CD8-positive, alpha-beta memory T cell (primary cell): Measurements from ENCODE around the gene TMEM43. TPM values are rescaled to one million over a fixed set of nuclear protein-coding genes. Genes with fewer than 3 reads are reported as not detected.

ENCODE experiments used
- CTCF ChIA-PET: fragments of 350-600 bp; sonication (Branson Sonifier 250); formaldehyde crosslinking; loops from one replicate; lab custom pipeline; 2021; ENCODE audit warnings: antibody characterized with exemption; lab: Charles Lee
- POLR2A ChIA-PET: fragments of 350-600 bp; sonication (Branson Sonifier 250); formaldehyde crosslinking; loops from one replicate; lab custom pipeline; 2021; ENCODE audit warnings: antibody characterized with exemption; lab: Charles Lee
- DNase-seq, 5 donors: peaks; one replicate each; pipeline versions ENCODE4 v3.0.0 to v3.0.0-alpha.2; 2020 to 2022; ENCODE audit warnings: mixed read lengths in 1 of 5
- H3K27ac ChIP-seq: one replicate; pipeline ENCODE4 v1.7.0; 2013; ENCODE audit warnings: low read depth, mild to moderate bottlenecking, low read length, moderate library complexity
- H3K27me3 ChIP-seq: 2 replicates; pipeline ENCODE4 v1.7.0; 2013; ENCODE audit warnings: low read length, mild to moderate bottlenecking; ENCODE audit not compliant: insufficient read depth, poor library complexity, severe bottlenecking
- H3K36me3 ChIP-seq: 2 replicates; pipeline ENCODE4 v1.7.0; 2013; ENCODE audit warnings: mild to moderate bottlenecking, low read length, moderate library complexity; ENCODE audit not compliant: insufficient read depth
- H3K4me1 ChIP-seq: 2 replicates; pipeline ENCODE4 v1.7.0; 2013; ENCODE audit warnings: mild to moderate bottlenecking, low read length, moderate library complexity; ENCODE audit not compliant: insufficient read depth
- H3K4me3 ChIP-seq: 2 replicates; pipeline ENCODE4 v1.7.0; 2013; ENCODE audit warnings: mild to moderate bottlenecking, low read length
- H3K9me3 ChIP-seq: 2 replicates; pipeline ENCODE4 v1.7.0; 2013; ENCODE audit warnings: mild to moderate bottlenecking, low read length
- H3K27ac Mint-ChIP-seq, 8 donors: one replicate each; pipeline ENCODE4 v1.8.0; 2020 to 2021; ENCODE audit warnings: mixed read lengths in 8 of 8, mild to moderate bottlenecking in 6 of 8, inconsistent platforms in 3 of 8, moderate library complexity in 3 of 8
- H3K27me3 Mint-ChIP-seq, 2 donors: one replicate each; pipeline ENCODE4 v1.8.0; 2020 to 2021; ENCODE audit warnings: mixed read lengths in 2 of 2, mild to moderate bottlenecking in 1 of 2, moderate library complexity in 1 of 2
- H3K36me3 Mint-ChIP-seq, 3 donors: one replicate each; pipeline ENCODE4 v1.8.0; 2020 to 2021; ENCODE audit warnings: mixed read lengths in 3 of 3, inconsistent platforms in 1 of 3, mild to moderate bottlenecking in 1 of 3
- H3K4me1 Mint-ChIP-seq, 3 donors: one replicate each; pipeline ENCODE4 v1.8.0; 2020 to 2021; ENCODE audit warnings: mixed read lengths in 3 of 3, inconsistent platforms in 1 of 3, mild to moderate bottlenecking in 1 of 3
- H3K4me3 Mint-ChIP-seq, 7 donors: one replicate each; pipeline ENCODE4 v1.8.0; 2020 to 2021; ENCODE audit warnings: mixed read lengths in 7 of 7, mild to moderate bottlenecking in 6 of 7, moderate library complexity in 4 of 7, inconsistent platforms in 2 of 7
- H3K9me3 Mint-ChIP-seq, 5 donors: one replicate each; pipeline ENCODE4 v1.8.0; 2020 to 2022; ENCODE audit warnings: mixed read lengths in 5 of 5, mild to moderate bottlenecking in 3 of 5, moderate library complexity in 2 of 5, inconsistent platforms in 1 of 5
- polyA plus RNA-seq: library from polyadenylated mRNA; unstranded; fragments of 300-500 nt; fragmentation: Illumina TruSeq; gene quantifications from one replicate; pipeline ENCODE4 v1.2.3, GENCODE V29; 2021
- total RNA-seq, 2 experiments: library from RNA; stranded (reverse); gene quantifications; one replicate each; pipeline ENCODE4 v1.2.3, GENCODE V29; 2021

The TMEM43 gene
- total and polyA plus RNA-seq, 3 experiments from 2014 or later = 48.8 to 75.3 (median 49.4) TPM

DNA sequence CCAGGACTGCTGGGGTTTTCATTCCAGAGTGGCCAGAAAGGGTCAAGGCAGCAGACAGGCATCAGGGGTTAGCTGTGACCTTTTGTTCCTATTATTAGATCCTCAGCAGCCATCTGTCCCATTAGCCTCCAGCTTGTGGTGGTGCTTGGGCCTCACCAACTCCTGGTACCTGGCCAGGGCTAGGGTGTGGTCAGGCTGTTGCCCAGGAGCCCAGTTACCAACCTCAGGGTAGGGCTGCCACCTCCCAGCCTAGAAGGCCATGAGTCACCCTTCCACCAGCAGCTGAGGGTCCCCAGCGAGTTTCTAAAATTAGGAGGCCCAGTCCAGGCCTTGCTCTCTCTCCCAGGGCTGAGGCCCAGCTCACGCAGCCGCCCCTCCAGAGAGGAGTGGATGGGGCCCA is 12.2 kb downstream of the TMEM43 start:
- Histone ChIP-seq H3K36me3 (peaks cover 35% of the 10 kb centered on the region), H3K9me3 (no peaks in the 10 kb centered on the region), H3K27me3 (no peaks in the 10 kb centered on the region), H3K27ac (no peak overlapping the region), H3K4me3 (no peak overlapping the region), H3K4me1 (peaks cover 19% of the 10 kb centered on the region)
- peak overlapping the region in 3 of 8 donors; percentile 33 to 81 (median 54) for H3K27ac Mint-ChIP-seq
- POLR2A ChIA-PET = no interaction called here
- no peak overlapping the region for H3K4me3 Mint-ChIP-seq
- peaks cover 0 to 91% (median 9%) of the 10 kb centered on the region in 3 donors for H3K36me3 Mint-ChIP-seq
- CTCF ChIA-PET = interaction anchor here (1.8 kb wide), 1 partner anchor 11 kb away, joined by 4 read pairs; no protein-coding TSS in a partner anchor
- peaks cover 0 to 2% of the 10 kb centered on the region in 2 donors for H3K27me3 Mint-ChIP-seq
- peak in 1 of 5 donors; percentile 15 for DNase-seq
- no peaks in the 10 kb centered on the region for H3K9me3 Mint-ChIP-seq
- peaks cover 18 to 22% (median 18%) of the 10 kb centered on the region in 3 donors for H3K4me1 Mint-ChIP-seq

DNA sequence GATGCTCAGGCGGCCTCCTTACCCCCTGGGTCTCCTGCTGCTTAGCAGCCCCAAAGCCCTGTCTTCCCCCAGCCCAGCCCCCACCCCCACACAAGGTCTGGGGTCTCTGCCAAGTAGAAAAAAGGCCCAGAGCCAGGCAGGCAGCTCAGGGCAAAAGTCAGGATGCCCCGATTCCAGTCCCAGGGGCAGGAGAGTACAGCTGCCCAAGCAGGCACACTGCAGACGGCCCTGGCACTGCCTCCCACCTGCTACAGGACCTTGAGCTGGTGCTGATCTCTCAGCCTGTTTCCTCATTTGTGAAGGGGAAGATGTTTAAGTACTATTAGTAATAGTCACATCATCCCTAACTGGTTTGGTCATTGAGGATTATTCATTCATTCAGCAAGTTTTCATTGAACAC is 12.6 kb downstream of the TMEM43 start:
- Histone ChIP-seq H3K9me3 (no peaks in the 10 kb centered on the region), H3K36me3 (peaks cover 31% of the 10 kb centered on the region), H3K4me1 (peaks cover 23% of the 10 kb centered on the region), H3K27me3 (no peaks in the 10 kb centered on the region), H3K4me3 (no peak overlapping the region), H3K27ac (no peak overlapping the region)
- no peak overlapping the region for H3K4me3 Mint-ChIP-seq
- CTCF ChIA-PET = interaction anchor here (1.6 to 1.8 kb wide), 2 partner anchors 12 to 241 kb away, joined by 4 read pairs; no protein-coding TSS in a partner anchor
- H3K36me3 Mint-ChIP-seq = peaks cover 0 to 91% (median 12%) of the 10 kb centered on the region in 3 donors
- peak in 1 of 5 donors; percentile 14 for DNase-seq
- POLR2A ChIA-PET = no interaction called here
- peaks cover 22 to 27% (median 22%) of the 10 kb centered on the region in 3 donors for H3K4me1 Mint-ChIP-seq
- no peaks in the 10 kb centered on the region for H3K9me3 Mint-ChIP-seq
- peak overlapping the region in 4 of 8 donors; percentile 12 to 84 (median 60) for H3K27ac Mint-ChIP-seq
- peaks cover 0 to 2% of the 10 kb centered on the region in 2 donors for H3K27me3 Mint-ChIP-seq

DNA sequence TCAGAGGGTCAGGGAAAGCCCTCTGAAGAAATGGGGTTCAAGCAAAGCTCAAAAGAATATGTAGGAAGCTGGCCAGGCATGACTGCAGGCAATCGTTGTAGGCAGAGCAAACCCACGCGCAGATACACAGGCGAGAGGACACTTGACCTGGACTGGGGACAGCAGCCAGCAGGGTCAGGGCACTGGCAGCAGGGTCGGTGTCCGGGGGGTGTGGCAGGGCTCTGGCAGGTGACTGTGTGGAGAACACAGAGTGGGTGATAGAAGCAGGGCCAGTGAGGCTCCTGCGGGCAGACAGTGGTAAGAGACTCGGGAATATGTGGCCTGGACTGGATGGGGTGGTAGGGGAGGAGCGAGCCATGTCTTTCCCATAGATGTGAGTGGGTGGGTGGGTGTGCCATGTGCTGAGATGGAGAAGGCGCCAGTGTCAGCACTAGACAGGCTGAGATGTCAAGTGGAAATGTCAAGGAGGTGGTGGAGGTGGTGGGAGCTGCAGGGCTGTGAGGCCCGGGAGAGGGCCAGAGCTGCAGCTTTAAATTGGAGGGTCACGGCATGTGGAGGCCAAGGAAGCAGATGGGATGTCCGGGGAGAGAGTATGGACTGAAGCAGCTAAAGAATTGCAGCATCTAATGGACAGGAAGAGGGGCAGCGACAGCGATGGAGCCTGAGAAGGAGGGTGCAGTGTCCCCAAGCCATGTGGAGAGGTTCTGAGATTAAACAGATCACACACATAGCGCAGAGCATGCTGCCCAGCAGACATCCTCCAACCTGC is 13.4 kb downstream of the TMEM43 start:
- Mint-ChIP-seq H3K4me3 (no peak overlapping the region), H3K9me3 (no peaks in the 10 kb centered on the region), H3K4me1 (peaks cover 30 to 35% (median 31%) of the 10 kb centered on the region in 3 donors), H3K27me3 (peaks cover 0 to 2% of the 10 kb centered on the region in 2 donors), H3K27ac (peak overlapping the region; percentile 25 to 96 (median 70)), H3K36me3 (peaks cover 0 to 85% (median 12%) of the 10 kb centered on the region in 3 donors)
- H3K27ac ChIP-seq = no peak overlapping the region
- H3K9me3 ChIP-seq = no peaks in the 10 kb centered on the region
- CTCF ChIA-PET = interaction anchor here (1.6 to 1.8 kb wide), 2 partner anchors 13 to 242 kb away, joined by 4 read pairs; no protein-coding TSS in a partner anchor
- no peak overlapping the region for H3K4me3 ChIP-seq
- POLR2A ChIA-PET = interaction anchor here (1.3 kb wide), 1 partner anchor 14 kb away, joined by 3 read pairs; the partner anchor contains the start of genes CHCHD4 and TMEM43
- peaks cover 22% of the 10 kb centered on the region for H3K36me3 ChIP-seq
- H3K4me1 ChIP-seq = peaks cover 31% of the 10 kb centered on the region
- peak in 1 of 5 donors; percentile 31 for DNase-seq
- H3K27me3 ChIP-seq = no peaks in the 10 kb centered on the region

DNA sequence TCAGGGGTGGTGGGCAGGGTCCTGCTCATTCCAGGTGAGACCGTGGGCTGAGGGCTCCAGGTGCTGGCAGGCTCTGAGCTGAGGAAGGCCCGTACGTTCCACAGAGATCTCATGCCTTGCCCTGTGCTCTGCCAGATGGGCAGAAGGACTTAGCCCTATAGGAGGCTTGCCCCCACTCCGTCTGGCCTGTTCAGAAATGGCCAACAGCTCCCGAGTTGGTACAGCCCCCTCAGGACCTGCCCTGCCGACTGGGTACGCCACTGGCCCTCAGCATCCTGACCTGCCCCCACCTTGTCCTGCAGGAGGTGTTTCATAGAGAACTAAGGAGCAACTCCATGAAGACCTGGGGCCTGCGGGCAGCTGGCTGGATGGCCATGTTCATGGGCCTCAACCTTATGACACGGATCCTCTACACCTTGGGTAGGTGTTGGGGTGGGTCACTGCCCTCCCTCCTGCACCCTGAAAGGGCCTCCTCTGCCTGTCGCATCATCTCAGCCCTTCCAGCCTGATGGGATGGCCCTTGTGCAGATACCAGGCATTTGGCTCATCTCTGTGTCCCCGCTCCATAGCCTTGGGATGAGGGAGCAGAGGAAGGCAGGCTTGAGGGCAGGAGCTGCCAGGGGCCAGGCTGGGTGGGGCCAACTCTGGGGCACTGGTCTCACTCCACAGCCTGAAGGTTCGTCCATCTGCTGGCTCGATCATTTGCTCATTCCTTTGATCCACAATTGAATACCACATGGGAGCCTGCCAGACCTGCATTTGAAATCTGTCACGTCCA is 14.2 kb downstream of the TMEM43 start:
- Mint-ChIP-seq H3K27ac (peak overlapping the region in 7 of 8 donors; percentile 9 to 99 (median 84)), H3K4me3 (no peak overlapping the region), H3K4me1 (peaks cover 36 to 43% (median 39%) of the 10 kb centered on the region in 3 donors), H3K36me3 (peaks cover 0 to 78% (median 12%) of the 10 kb centered on the region in 3 donors), H3K9me3 (no peaks in the 10 kb centered on the region), H3K27me3 (peaks cover 0 to 2% of the 10 kb centered on the region in 2 donors)
- DNase-seq = peak in 1 of 5 donors; percentile 29
- ChIA-PET POLR2A (interaction anchor here (1.3 kb wide), 1 partner anchor 14 kb away, joined by 3 read pairs; the partner anchor contains the start of genes CHCHD4 and TMEM43), CTCF (interaction anchor here (1.6 to 1.8 kb wide), 2 partner anchors 13 to 243 kb away, joined by 4 read pairs; no protein-coding TSS in a partner anchor)
- Histone ChIP-seq H3K27ac (no peak overlapping the region), H3K36me3 (peaks cover 17% of the 10 kb centered on the region), H3K4me3 (no peak overlapping the region), H3K27me3 (no peaks in the 10 kb centered on the region), H3K4me1 (peaks cover 39% of the 10 kb centered on the region), H3K9me3 (no peaks in the 10 kb centered on the region)

DNA sequence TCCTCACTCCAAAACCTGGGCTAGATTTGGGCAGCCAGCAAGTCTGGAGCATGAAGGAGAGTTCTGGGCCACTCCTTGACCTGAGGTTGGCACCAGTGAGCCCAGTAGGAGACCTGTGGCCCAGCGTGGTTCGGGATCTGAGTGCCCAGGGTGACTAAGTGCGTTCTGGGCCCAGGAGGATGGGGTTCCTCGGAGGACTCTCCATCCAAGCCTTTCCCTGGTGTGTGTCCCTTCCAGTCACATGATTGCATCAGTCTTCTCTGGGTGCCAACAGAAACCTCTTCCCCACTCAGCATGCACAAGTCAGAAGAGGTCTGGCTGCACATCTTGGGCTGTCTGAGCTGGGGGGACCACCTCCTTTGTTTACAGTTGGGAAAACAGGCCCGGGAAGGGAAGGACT is 14.9 kb downstream of the TMEM43 start:
- no peak overlapping the region for H3K4me3 ChIP-seq
- H3K27ac Mint-ChIP-seq = peak overlapping the region in 7 of 8 donors; percentile 48 to 100 (median 93)

DNA sequence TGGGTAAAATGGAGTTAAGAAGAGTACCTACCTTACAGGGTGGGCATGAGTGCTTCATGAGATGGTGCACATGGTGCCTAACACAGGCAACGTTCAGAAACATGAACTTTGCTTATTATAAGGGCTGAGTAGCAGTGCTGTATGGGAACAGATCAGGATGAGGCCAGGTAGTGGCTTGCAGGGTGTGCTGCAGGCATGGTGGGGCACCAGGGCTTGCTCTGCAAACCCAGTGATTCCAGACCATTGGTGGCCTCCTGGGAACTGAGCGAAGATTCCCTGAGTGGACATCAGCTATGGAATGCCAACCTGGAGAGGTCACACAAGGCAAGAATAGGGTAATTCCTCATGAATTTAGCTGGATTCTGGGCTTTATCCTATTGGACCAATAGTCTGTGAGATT is 15.8 kb downstream of the TMEM43 start:
- Histone ChIP-seq H3K27ac (no peak overlapping the region), H3K4me1 (peaks cover 54% of the 10 kb centered on the region), H3K4me3 (no peak overlapping the region), H3K36me3 (peaks cover 12% of the 10 kb centered on the region), H3K27me3 (no peaks in the 10 kb centered on the region), H3K9me3 (no peaks in the 10 kb centered on the region)
- ChIA-PET POLR2A (no interaction called here), CTCF (interaction anchor here (1.8 kb wide), 1 partner anchor 16 kb away, joined by 5 read pairs; the partner anchor contains the start of genes CHCHD4 and TMEM43)
- H3K27me3 Mint-ChIP-seq = peaks cover 0 to 2% of the 10 kb centered on the region in 2 donors
- peak in 1 of 5 donors; percentile 37 for DNase-seq
- peaks cover 50 to 57% (median 55%) of the 10 kb centered on the region in 3 donors for H3K4me1 Mint-ChIP-seq
- H3K9me3 Mint-ChIP-seq = no peaks in the 10 kb centered on the region
- peaks cover 0 to 74% (median 14%) of the 10 kb centered on the region in 3 donors for H3K36me3 Mint-ChIP-seq
- H3K27ac Mint-ChIP-seq = peak overlapping the region; percentile 74 to 100 (median 99)
- H3K4me3 Mint-ChIP-seq = peak overlapping the region in 2 of 7 donors; percentile 44 to 60

More for the DNA sequence above, 14.9 kb downstream of the TMEM43 start:
- Histone ChIP-seq H3K9me3 (no peaks in the 10 kb centered on the region), H3K36me3 (peaks cover 13% of the 10 kb centered on the region), H3K4me1 (peaks cover 45% of the 10 kb centered on the region), H3K27me3 (no peaks in the 10 kb centered on the region), H3K27ac (no peak overlapping the region)
- H3K27me3 Mint-ChIP-seq = peaks cover 0 to 2% of the 10 kb centered on the region in 2 donors
- no peaks in the 10 kb centered on the region for H3K9me3 Mint-ChIP-seq
- H3K36me3 Mint-ChIP-seq = peaks cover 0 to 75% (median 12%) of the 10 kb centered on the region in 3 donors
- H3K4me3 Mint-ChIP-seq = no peak overlapping the region
- ChIA-PET CTCF (interaction anchor here (1.8 kb wide), 1 partner anchor 15 kb away, joined by 5 read pairs; the partner anchor contains the start of genes CHCHD4 and TMEM43), POLR2A (no interaction called here)
- peaks cover 43 to 50% (median 46%) of the 10 kb centered on the region in 3 donors for H3K4me1 Mint-ChIP-seq
- no peak for DNase-seq

DNA sequence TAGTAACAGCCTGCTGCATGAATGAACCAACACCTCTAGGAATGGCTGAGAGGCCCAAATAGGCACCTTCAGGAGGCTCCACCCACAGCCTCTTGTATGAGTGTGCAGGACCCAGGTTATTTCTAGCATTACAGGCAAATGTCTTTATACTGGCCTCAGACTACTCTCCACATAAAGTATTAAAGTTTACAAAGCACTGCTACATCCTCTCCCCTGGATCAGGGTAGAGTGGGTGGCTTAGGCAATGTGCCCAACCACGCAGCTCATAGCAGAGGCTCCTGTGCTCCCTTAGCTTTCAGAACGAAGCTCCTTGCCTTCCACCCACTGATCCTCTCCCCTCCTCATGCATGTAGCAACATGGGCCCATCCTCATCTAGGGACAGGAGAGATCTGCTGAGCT is 16.3 kb downstream of the TMEM43 start:
- no peak overlapping the region for H3K4me3 ChIP-seq
- H3K36me3 ChIP-seq = peaks cover 8% of the 10 kb centered on the region
- peaks cover 0 to 2% of the 10 kb centered on the region in 2 donors for H3K27me3 Mint-ChIP-seq
- peaks cover 55% of the 10 kb centered on the region for H3K4me1 ChIP-seq
- peaks cover 0 to 74% (median 11%) of the 10 kb centered on the region in 3 donors for H3K36me3 Mint-ChIP-seq
- H3K9me3 ChIP-seq = no peaks in the 10 kb centered on the region
- POLR2A ChIA-PET = no interaction called here
- H3K27ac ChIP-seq = peak overlapping the region; percentile 94
- peak overlapping the region; percentile 98 to 100 (median 100) for H3K27ac Mint-ChIP-seq
- peak in 1 of 5 donors; percentile 20 for DNase-seq
- peaks cover 52 to 61% (median 59%) of the 10 kb centered on the region in 3 donors for H3K4me1 Mint-ChIP-seq
- peak overlapping the region in 5 of 7 donors; percentile 11 to 68 (median 44) for H3K4me3 Mint-ChIP-seq
- H3K27me3 ChIP-seq = no peaks in the 10 kb centered on the region
- H3K9me3 Mint-ChIP-seq = no peaks in the 10 kb centered on the region
- CTCF ChIA-PET = interaction anchor here (0.7 to 1.8 kb wide), 2 partner anchors 16 to 18 kb away, joined by 3 to 5 read pairs; partner anchors contain the start of genes CHCHD4 and TMEM43
